NB4 (cell line): ENCODE data around the gene PRDM15.

Experiments
- POLR2A ChIP-seq: IDR thresholded peaks from 2 replicates; pipeline ENCODE4 v1.6.1; 2011; ENCODE audit warnings: mild to moderate bottlenecking; ENCODE audit not compliant: insufficient read length; ENCODE audit errors: extremely low read depth
- TF ChIP-seq, protein P1 (sequence below): IDR thresholded peaks from one replicate; pipeline ENCODE4 v1.5.1; 2012; ENCODE audit warnings: low read depth, low read length
- TF ChIP-seq, protein P2 (sequence below): IDR thresholded peaks from 2 replicates; pipeline ENCODE4 v1.6.1; 2011; ENCODE audit warnings: low read depth, low read length

DNA sequence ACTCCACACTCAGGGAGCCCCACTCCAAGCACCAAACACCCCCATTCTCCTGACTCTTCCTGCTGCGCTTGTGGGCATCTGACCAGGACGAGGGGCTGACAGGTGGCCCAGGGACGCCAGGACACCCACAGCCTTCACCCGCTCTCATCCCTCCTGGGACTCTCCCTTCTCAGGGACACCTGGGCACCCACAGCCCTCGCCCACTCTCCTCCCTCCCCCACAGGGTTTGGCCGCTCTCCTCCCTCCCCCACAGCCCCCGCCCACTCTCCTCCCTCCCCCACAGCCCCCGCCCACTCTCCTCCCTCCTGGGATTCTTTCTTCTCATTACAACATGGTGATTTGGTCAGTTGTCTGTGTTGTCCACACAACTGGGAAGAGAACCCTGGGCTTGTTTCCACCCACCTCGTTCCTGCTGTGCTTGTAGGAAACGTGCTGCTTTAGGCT lies 43.4 kb downstream of the PRDM15 start:
- TF ChIP-seq, protein P1, sequence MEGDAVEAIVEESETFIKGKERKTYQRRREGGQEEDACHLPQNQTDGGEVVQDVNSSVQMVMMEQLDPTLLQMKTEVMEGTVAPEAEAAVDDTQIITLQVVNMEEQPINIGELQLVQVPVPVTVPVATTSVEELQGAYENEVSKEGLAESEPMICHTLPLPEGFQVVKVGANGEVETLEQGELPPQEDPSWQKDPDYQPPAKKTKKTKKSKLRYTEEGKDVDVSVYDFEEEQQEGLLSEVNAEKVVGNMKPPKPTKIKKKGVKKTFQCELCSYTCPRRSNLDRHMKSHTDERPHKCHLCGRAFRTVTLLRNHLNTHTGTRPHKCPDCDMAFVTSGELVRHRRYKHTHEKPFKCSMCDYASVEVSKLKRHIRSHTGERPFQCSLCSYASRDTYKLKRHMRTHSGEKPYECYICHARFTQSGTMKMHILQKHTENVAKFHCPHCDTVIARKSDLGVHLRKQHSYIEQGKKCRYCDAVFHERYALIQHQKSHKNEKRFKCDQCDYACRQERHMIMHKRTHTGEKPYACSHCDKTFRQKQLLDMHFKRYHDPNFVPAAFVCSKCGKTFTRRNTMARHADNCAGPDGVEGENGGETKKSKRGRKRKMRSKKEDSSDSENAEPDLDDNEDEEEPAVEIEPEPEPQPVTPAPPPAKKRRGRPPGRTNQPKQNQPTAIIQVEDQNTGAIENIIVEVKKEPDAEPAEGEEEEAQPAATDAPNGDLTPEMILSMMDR: no peak
- TF ChIP-seq, protein P2, sequence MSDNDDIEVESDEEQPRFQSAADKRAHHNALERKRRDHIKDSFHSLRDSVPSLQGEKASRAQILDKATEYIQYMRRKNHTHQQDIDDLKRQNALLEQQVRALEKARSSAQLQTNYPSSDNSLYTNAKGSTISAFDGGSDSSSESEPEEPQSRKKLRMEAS: no peak
- no peak for TF ChIP-seq POLR2A
